Posterior vena cava (tissue), 2 donors: ENCODE data around the gene IL17B. TPM values are rescaled to one million over a fixed set of nuclear protein-coding genes. Genes with fewer than 3 reads are reported as not detected.
A peak's percentile ranks its signal among the peaks of the same experiment; 100 is the strongest.

Experiments
- DNase-seq: peaks from one replicate; pipeline ENCODE4 v3.0.0-alpha.2; 2020; ENCODE audit warnings: low spot score
- intact Hi-C, 2 donors: fragments of 100-400 bp; cut with DNase I; formaldehyde crosslinking; loops; one replicate each; pipeline versions ENCODE4 v1.14.1 to v1.14.2; 2022 to 2023
- long read RNA-seq, 2 donors: library from polyadenylated mRNA; unstranded; transcript quantifications; one replicate each; pipeline ENCODE4 v2.0.0, GENCODE V29; 2020 to 2021
- total RNA-seq, 2 donors: library from RNA; stranded (reverse); fragmentation: NEBNext Ultra II Directional; extraction: Animal tissue kit (Norgen Biotek cat#: 25700); gene quantifications; one replicate each; pipeline ENCODE4 v1.2.1, GENCODE V29; 2021
- donor health status: DM: yes; HTN: yes; CAD: no.
- donor health status: DM: yes; HTN: yes; CAD: no.

Gene IL17B
- 10 to 100 TPM in 1 of 2 donors, 1 to 10 TPM in 1; 8.5 to 15.2 TPM for total RNA-seq
- long read RNA-seq, donor 1, transcript IL17B-201 (3 exons, 696 nt): major isoform, 6 of 7 reads
- long read RNA-seq, donor 1, partial matches to known transcripts: 0 of 7 reads
- long read RNA-seq, donor 1, other reads (novel, unspliced or antisense): 1 of 7 reads
- long read RNA-seq, donor 2, transcript IL17B-201 (3 exons, 696 nt): major isoform, 7 of 16 reads
- long read RNA-seq, donor 2, partial matches to known transcripts: 2 of 16 reads
- long read RNA-seq, donor 2, other reads (novel, unspliced or antisense): 7 of 16 reads

- DNase-seq: peak; percentile 71
Observed at GRCh38 chr5:149379177-149379761, at the start of gene IL17B. TSS of gene IL17B (minus strand) at chr5:149379292. CDS start at chr5:149379225, 67 bp downstream.

GRCh38 chr5:149428032-149428431 lies 48.9 kb upstream of the IL17B start:
- intact Hi-C loops: no loop called here
- DNase-seq: no peak

More at GRCh38 chr5:149379177-149379761, at the start of gene IL17B:
- intact Hi-C loops: no loop called here

- intact Hi-C loops: no loop called here
- no peak for DNase-seq
Observed at GRCh38 chr5:149427374-149427773, 48.3 kb upstream of the IL17B start.

GRCh38 chr5:149426931-149427330 lies 47.8 kb upstream of the IL17B start:
- no peak for DNase-seq
- intact Hi-C loops: no loop called here

- intact Hi-C loops: no loop called here
- no peak for DNase-seq
Observed at GRCh38 chr5:149425729-149426128, 46.6 kb upstream of the IL17B start.

- intact Hi-C loops: no loop called here
- DNase-seq: no peak
Observed at GRCh38 chr5:149424371-149425315, 45.6 kb upstream of the IL17B start.

GRCh38 chr5:149423794-149424268 lies 44.7 kb upstream of the IL17B start:
- intact Hi-C loops: no loop called here
- DNase-seq: no peak

- DNase-seq: no peak
- intact Hi-C loops: no loop called here
Observed at GRCh38 chr5:149423049-149423793, 44.1 kb upstream of the IL17B start.

- DNase-seq: no peak
- intact Hi-C loops: no loop called here
Observed at GRCh38 chr5:149422366-149423048, 43.4 kb upstream of the IL17B start.

GRCh38 chr5:149421834-149422233 lies 42.7 kb upstream of the IL17B start:
- intact Hi-C loops: no loop called here
- no peak for DNase-seq

- no peak for DNase-seq
- intact Hi-C loops: no loop called here
Observed at GRCh38 chr5:149421372-149421685, 42.2 kb upstream of the IL17B start.

GRCh38 chr5:149420545-149421371 lies 41.7 kb upstream of the IL17B start:
- intact Hi-C loops: no loop called here
- DNase-seq: peak; percentile 89

GRCh38 chr5:149419859-149420544 lies 40.9 kb upstream of the IL17B start:
- intact Hi-C loops: loop anchor here in 1 of 2 donors (5.0 kb wide), 1 partner anchor 38 kb away; no protein-coding TSS in a partner anchor
- no peak for DNase-seq

- no peak for DNase-seq
- intact Hi-C loops: loop anchor here in 1 of 2 donors (5.0 kb wide), 1 partner anchor 37 kb away; no protein-coding TSS in a partner anchor
Observed at GRCh38 chr5:149419532-149419858, 40.4 kb upstream of the IL17B start.

- DNase-seq: peak; percentile 40
- intact Hi-C loops: loop anchor here in 1 of 2 donors (5.0 kb wide), 1 partner anchor 37 kb away; no protein-coding TSS in a partner anchor
Observed at GRCh38 chr5:149418910-149419531, 39.9 kb upstream of the IL17B start.

- peak; percentile 38 for DNase-seq
- intact Hi-C loops: loop anchor here in 1 of 2 donors (5.0 kb wide), 1 partner anchor 36 kb away; no protein-coding TSS in a partner anchor
Observed at GRCh38 chr5:149417711-149418368, 38.7 kb upstream of the IL17B start.
